Measurements from ENCODE around the gene SLC38A10.

Gene SLC38A10

GRCh38 chr17:81208651-81209050 is 86.5 kb downstream of the SLC38A10 start:
- H3K27me3 ChIP-seq (ENCODE audit: control insufficient read depth in 2 of 2, insufficient read depth in 2 of 2, low read length in 2 of 2), result no peaks in the 10 kb centered on the region
- no peaks in the 10 kb centered on the region for H3K4me1 ChIP-seq (ENCODE audit: control insufficient read depth in 2 of 2, insufficient read depth in 2 of 2, low read length in 2 of 2)
- H3K4me3 ChIP-seq (ENCODE audit: low read length in 2 of 2), result no peak overlapping the region
- peaks cover 0 to 2% of the 10 kb centered on the region in 2 donors for H3K36me3 ChIP-seq (ENCODE audit: control insufficient read depth in 2 of 2, insufficient read depth in 2 of 2, low read length in 2 of 2)
- H3K27ac ChIP-seq (ENCODE audit: low read depth in 2 of 2, low read length in 2 of 2), result no peak overlapping the region
- H3K9me3 ChIP-seq (ENCODE audit: control insufficient read depth in 2 of 2, low read length in 2 of 2), result no peaks in the 10 kb centered on the region
- no peak overlapping the region for H3K9ac ChIP-seq (ENCODE audit: low read depth in 1 of 2, low read length in 2 of 2)

GRCh38 chr17:81207610-81208581 is 87.2 kb downstream of the SLC38A10 start:
- Histone ChIP-seq H3K9me3 (ENCODE audit: control insufficient read depth in 2 of 2, low read length in 2 of 2) (no peaks in the 10 kb centered on the region), H3K27ac (ENCODE audit: low read depth in 2 of 2, low read length in 2 of 2) (no peak overlapping the region), H3K27me3 (ENCODE audit: control insufficient read depth in 2 of 2, insufficient read depth in 2 of 2, low read length in 2 of 2) (no peaks in the 10 kb centered on the region), H3K4me3 (ENCODE audit: low read length in 2 of 2) (no peak overlapping the region), H3K4me1 (ENCODE audit: control insufficient read depth in 2 of 2, insufficient read depth in 2 of 2, low read length in 2 of 2) (no peaks in the 10 kb centered on the region), H3K9ac (ENCODE audit: low read depth in 1 of 2, low read length in 2 of 2) (peak overlapping the region in 1 of 2 donors; percentile 14), H3K36me3 (ENCODE audit: control insufficient read depth in 2 of 2, insufficient read depth in 2 of 2, low read length in 2 of 2) (peaks cover 0 to 2% of the 10 kb centered on the region in 2 donors)

- H3K9ac ChIP-seq (ENCODE audit: low read depth in 1 of 2, low read length in 2 of 2), result no peak overlapping the region
- H3K36me3 ChIP-seq (ENCODE audit: control insufficient read depth in 2 of 2, insufficient read depth in 2 of 2, low read length in 2 of 2), result peaks cover 0 to 2% of the 10 kb centered on the region in 2 donors
- no peaks in the 10 kb centered on the region for H3K27me3 ChIP-seq (ENCODE audit: control insufficient read depth in 2 of 2, insufficient read depth in 2 of 2, low read length in 2 of 2)
- no peak overlapping the region for H3K4me3 ChIP-seq (ENCODE audit: low read length in 2 of 2)
- H3K27ac ChIP-seq (ENCODE audit: low read depth in 2 of 2, low read length in 2 of 2), result no peak overlapping the region
- no peaks in the 10 kb centered on the region for H3K9me3 ChIP-seq (ENCODE audit: control insufficient read depth in 2 of 2, low read length in 2 of 2)
- no peaks in the 10 kb centered on the region for H3K4me1 ChIP-seq (ENCODE audit: control insufficient read depth in 2 of 2, insufficient read depth in 2 of 2, low read length in 2 of 2)
These were observed 88.5 kb downstream of the SLC38A10 start for GRCh38 chr17:81206657-81207056.

- no peak overlapping the region for H3K9ac ChIP-seq (ENCODE audit: low read depth in 1 of 2, low read length in 2 of 2)
- no peak overlapping the region for H3K27ac ChIP-seq (ENCODE audit: low read depth in 2 of 2, low read length in 2 of 2)
- peaks cover 0 to 2% of the 10 kb centered on the region in 2 donors for H3K36me3 ChIP-seq (ENCODE audit: control insufficient read depth in 2 of 2, insufficient read depth in 2 of 2, low read length in 2 of 2)
- H3K4me3 ChIP-seq (ENCODE audit: low read length in 2 of 2), result no peak overlapping the region
- no peaks in the 10 kb centered on the region for H3K27me3 ChIP-seq (ENCODE audit: control insufficient read depth in 2 of 2, insufficient read depth in 2 of 2, low read length in 2 of 2)
- no peaks in the 10 kb centered on the region for H3K9me3 ChIP-seq (ENCODE audit: control insufficient read depth in 2 of 2, low read length in 2 of 2)
- no peaks in the 10 kb centered on the region for H3K4me1 ChIP-seq (ENCODE audit: control insufficient read depth in 2 of 2, insufficient read depth in 2 of 2, low read length in 2 of 2)
These were observed 88.9 kb downstream of the SLC38A10 start for GRCh38 chr17:81206166-81206565.

GRCh38 chr17:81204578-81204977 is 90.5 kb downstream of the SLC38A10 start:
- Histone ChIP-seq H3K4me1 (ENCODE audit: control insufficient read depth in 2 of 2, insufficient read depth in 2 of 2, low read length in 2 of 2) (peaks cover 0 to 2% of the 10 kb centered on the region in 2 donors), H3K9me3 (ENCODE audit: control insufficient read depth in 2 of 2, low read length in 2 of 2) (no peaks in the 10 kb centered on the region), H3K27me3 (ENCODE audit: control insufficient read depth in 2 of 2, insufficient read depth in 2 of 2, low read length in 2 of 2) (no peaks in the 10 kb centered on the region), H3K9ac (ENCODE audit: low read depth in 1 of 2, low read length in 2 of 2) (no peak overlapping the region), H3K36me3 (ENCODE audit: control insufficient read depth in 2 of 2, insufficient read depth in 2 of 2, low read length in 2 of 2) (peaks cover 0 to 2% of the 10 kb centered on the region in 2 donors), H3K27ac (ENCODE audit: low read depth in 2 of 2, low read length in 2 of 2) (no peak overlapping the region), H3K4me3 (ENCODE audit: low read length in 2 of 2) (no peak overlapping the region)

GRCh38 chr17:81203136-81203535 is 92.0 kb downstream of the SLC38A10 start:
- peaks cover 0 to 3% of the 10 kb centered on the region in 2 donors for H3K36me3 ChIP-seq (ENCODE audit: control insufficient read depth in 2 of 2, insufficient read depth in 2 of 2, low read length in 2 of 2)
- peaks cover 0 to 2% of the 10 kb centered on the region in 2 donors for H3K4me1 ChIP-seq (ENCODE audit: control insufficient read depth in 2 of 2, insufficient read depth in 2 of 2, low read length in 2 of 2)
- no peak overlapping the region for H3K27ac ChIP-seq (ENCODE audit: low read depth in 2 of 2, low read length in 2 of 2)
- no peak overlapping the region for H3K9ac ChIP-seq (ENCODE audit: low read depth in 1 of 2, low read length in 2 of 2)
- no peaks in the 10 kb centered on the region for H3K27me3 ChIP-seq (ENCODE audit: control insufficient read depth in 2 of 2, insufficient read depth in 2 of 2, low read length in 2 of 2)
- no peak overlapping the region for H3K4me3 ChIP-seq (ENCODE audit: low read length in 2 of 2)
- no peaks in the 10 kb centered on the region for H3K9me3 ChIP-seq (ENCODE audit: control insufficient read depth in 2 of 2, low read length in 2 of 2)

- no peak overlapping the region for H3K9ac ChIP-seq (ENCODE audit: low read depth in 1 of 2, low read length in 2 of 2)
- no peak overlapping the region for H3K27ac ChIP-seq (ENCODE audit: low read depth in 2 of 2, low read length in 2 of 2)
- H3K27me3 ChIP-seq (ENCODE audit: control insufficient read depth in 2 of 2, insufficient read depth in 2 of 2, low read length in 2 of 2), result no peaks in the 10 kb centered on the region
- peaks cover 0 to 3% of the 10 kb centered on the region in 2 donors for H3K36me3 ChIP-seq (ENCODE audit: control insufficient read depth in 2 of 2, insufficient read depth in 2 of 2, low read length in 2 of 2)
- H3K4me3 ChIP-seq (ENCODE audit: low read length in 2 of 2), result no peak overlapping the region
- H3K9me3 ChIP-seq (ENCODE audit: control insufficient read depth in 2 of 2, low read length in 2 of 2), result no peaks in the 10 kb centered on the region
- peaks cover 0 to 2% of the 10 kb centered on the region in 2 donors for H3K4me1 ChIP-seq (ENCODE audit: control insufficient read depth in 2 of 2, insufficient read depth in 2 of 2, low read length in 2 of 2)
These were observed 92.8 kb downstream of the SLC38A10 start for GRCh38 chr17:81202318-81202717.

- Histone ChIP-seq H3K36me3 (ENCODE audit: control insufficient read depth in 2 of 2, insufficient read depth in 2 of 2, low read length in 2 of 2) (peaks cover 0 to 3% of the 10 kb centered on the region in 2 donors), H3K4me3 (ENCODE audit: low read length in 2 of 2) (no peak overlapping the region), H3K9ac (ENCODE audit: low read depth in 1 of 2, low read length in 2 of 2) (no peak overlapping the region), H3K27me3 (ENCODE audit: control insufficient read depth in 2 of 2, insufficient read depth in 2 of 2, low read length in 2 of 2) (no peaks in the 10 kb centered on the region), H3K9me3 (ENCODE audit: control insufficient read depth in 2 of 2, low read length in 2 of 2) (no peaks in the 10 kb centered on the region), H3K4me1 (ENCODE audit: control insufficient read depth in 2 of 2, insufficient read depth in 2 of 2, low read length in 2 of 2) (peaks cover 0 to 2% of the 10 kb centered on the region in 2 donors), H3K27ac (ENCODE audit: low read depth in 2 of 2, low read length in 2 of 2) (no peak overlapping the region)
These were observed 94.2 kb downstream of the SLC38A10 start for GRCh38 chr17:81200695-81201580.

GRCh38 chr17:81200201-81200600 is 94.9 kb downstream of the SLC38A10 start:
- no peak overlapping the region for H3K27ac ChIP-seq (ENCODE audit: low read depth in 2 of 2, low read length in 2 of 2)
- H3K36me3 ChIP-seq (ENCODE audit: control insufficient read depth in 2 of 2, insufficient read depth in 2 of 2, low read length in 2 of 2), result peaks cover 0 to 3% of the 10 kb centered on the region in 2 donors
- H3K9me3 ChIP-seq (ENCODE audit: control insufficient read depth in 2 of 2, low read length in 2 of 2), result no peaks in the 10 kb centered on the region
- H3K4me1 ChIP-seq (ENCODE audit: control insufficient read depth in 2 of 2, insufficient read depth in 2 of 2, low read length in 2 of 2), result peaks cover 0 to 2% of the 10 kb centered on the region in 2 donors
- no peaks in the 10 kb centered on the region for H3K27me3 ChIP-seq (ENCODE audit: control insufficient read depth in 2 of 2, insufficient read depth in 2 of 2, low read length in 2 of 2)
- no peak overlapping the region for H3K4me3 ChIP-seq (ENCODE audit: low read length in 2 of 2)
- no peak overlapping the region for H3K9ac ChIP-seq (ENCODE audit: low read depth in 1 of 2, low read length in 2 of 2)

GRCh38 chr17:81199482-81199830 is 95.7 kb downstream of the SLC38A10 start:
- no peaks in the 10 kb centered on the region for H3K27me3 ChIP-seq (ENCODE audit: control insufficient read depth in 2 of 2, insufficient read depth in 2 of 2, low read length in 2 of 2)
- H3K4me3 ChIP-seq (ENCODE audit: low read length in 2 of 2), result no peak overlapping the region
- H3K9ac ChIP-seq (ENCODE audit: low read depth in 1 of 2, low read length in 2 of 2), result no peak overlapping the region
- H3K36me3 ChIP-seq (ENCODE audit: control insufficient read depth in 2 of 2, insufficient read depth in 2 of 2, low read length in 2 of 2), result peaks cover 0 to 3% of the 10 kb centered on the region in 2 donors
- H3K27ac ChIP-seq (ENCODE audit: low read depth in 2 of 2, low read length in 2 of 2), result no peak overlapping the region
- peaks cover 0 to 2% of the 10 kb centered on the region in 2 donors for H3K4me1 ChIP-seq (ENCODE audit: control insufficient read depth in 2 of 2, insufficient read depth in 2 of 2, low read length in 2 of 2)
- no peaks in the 10 kb centered on the region for H3K9me3 ChIP-seq (ENCODE audit: control insufficient read depth in 2 of 2, low read length in 2 of 2)

All from mucosa of rectum (tissue), 2 donors.